Measurements from ENCODE around the gene ZFP36L2.
A peak's percentile ranks its signal among the peaks of the same experiment; 100 is the strongest.

ZFP36L2 gene

GRCh38 chr2:43246641-43247040, 20.2 kb upstream of the ZFP36L2 start:
- no peak for DNase-seq

- DNase-seq, result no peak
These were observed 15.2 kb upstream of the ZFP36L2 start for GRCh38 chr2:43241558-43241957.

GRCh38 chr2:43240766-43241150, 14.4 kb upstream of the ZFP36L2 start:
- no peak for DNase-seq

- no peak for DNase-seq
These were observed 13.8 kb upstream of the ZFP36L2 start for GRCh38 chr2:43239981-43240765.

GRCh38 chr2:43238813-43239212, 12.4 kb upstream of the ZFP36L2 start:
- no peak for DNase-seq

GRCh38 chr2:43238176-43238575, 11.8 kb upstream of the ZFP36L2 start:
- no peak for DNase-seq

GRCh38 chr2:43233218-43234212, 7.1 kb upstream of the ZFP36L2 start:
- no peak for DNase-seq

- DNase-seq, result no peak
These were observed 4.8 kb upstream of the ZFP36L2 start for GRCh38 chr2:43230951-43231827.

- DNase-seq, result no peak
These were observed 4.0 kb upstream of the ZFP36L2 start for GRCh38 chr2:43230351-43230885.

- DNase-seq, result no peak
These were observed 2.6 kb upstream of the ZFP36L2 start for GRCh38 chr2:43228756-43229659.

- DNase-seq, result no peak
These were observed 1.9 kb upstream of the ZFP36L2 start for GRCh38 chr2:43228321-43228751.

- DNase-seq, result no peak
These were observed 1.4 kb upstream of the ZFP36L2 start for GRCh38 chr2:43227830-43228281.

- peak; percentile 26 for DNase-seq
These were observed 786 bp upstream of the ZFP36L2 start for GRCh38 chr2:43226955-43227829.

- DNase-seq, result no peak
These were observed 433 bp downstream of the ZFP36L2 start for GRCh38 chr2:43225788-43226557.

GRCh38 chr2:43225093-43225787, 1.2 kb downstream of the ZFP36L2 start:
- DNase-seq, result no peak

- no peak for DNase-seq
These were observed 1.8 kb downstream of the ZFP36L2 start for GRCh38 chr2:43224571-43225092.

- DNase-seq, result no peak
These were observed 2.3 kb downstream of the ZFP36L2 start for GRCh38 chr2:43224131-43224570.

- no peak for DNase-seq
These were observed 2.8 kb downstream of the ZFP36L2 start for GRCh38 chr2:43223521-43224001.
